ENCODE data around the gene SPTBN1.

SPTBN1 gene

DNA sequence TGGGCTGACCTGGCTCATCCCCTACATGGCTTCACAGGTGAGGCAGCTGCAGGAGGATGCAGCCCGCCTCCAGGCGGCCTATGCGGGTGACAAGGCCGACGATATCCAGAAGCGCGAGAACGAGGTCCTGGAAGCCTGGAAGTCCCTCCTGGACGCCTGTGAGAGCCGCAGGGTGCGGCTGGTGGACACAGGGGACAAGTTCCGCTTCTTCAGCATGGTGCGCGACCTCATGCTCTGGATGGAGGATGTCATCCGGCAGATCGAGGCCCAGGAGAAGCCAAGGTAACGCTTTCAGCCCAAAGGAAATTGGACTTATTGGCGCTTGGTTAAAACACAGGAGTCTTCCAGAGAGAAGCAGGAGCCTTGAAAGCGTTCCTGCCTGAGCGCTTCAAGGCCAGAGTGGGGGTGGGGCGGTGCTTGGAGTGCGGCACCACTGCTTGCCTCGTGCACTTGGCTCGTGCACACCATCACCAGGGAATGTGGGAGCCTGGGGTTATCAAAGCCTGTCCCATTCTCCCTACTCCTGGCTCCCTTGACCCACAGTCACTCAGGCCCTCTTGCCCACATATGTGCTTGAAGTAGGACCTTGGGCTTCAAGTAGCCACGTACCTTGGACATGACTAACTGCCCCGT, 197.6 kb downstream of the SPTBN1 start:
- intact Hi-C loops (cut with DNase I; ENCODE audit: low total_unique reads), result no loop called here
- H3K9me3 ChIP-seq, result no peaks in the 10 kb centered on the region
- no peak for DNase-seq
- peaks cover 78 to 99% (median 86%) of the 10 kb centered on the region in 3 donors for H3K36me3 ChIP-seq
- no peak overlapping the region for H3K4me3 ChIP-seq
- no peaks in the 10 kb centered on the region for H3K4me1 ChIP-seq
- no peak overlapping the region for H3K27ac ChIP-seq
- TF ChIP-seq, protein P1, sequence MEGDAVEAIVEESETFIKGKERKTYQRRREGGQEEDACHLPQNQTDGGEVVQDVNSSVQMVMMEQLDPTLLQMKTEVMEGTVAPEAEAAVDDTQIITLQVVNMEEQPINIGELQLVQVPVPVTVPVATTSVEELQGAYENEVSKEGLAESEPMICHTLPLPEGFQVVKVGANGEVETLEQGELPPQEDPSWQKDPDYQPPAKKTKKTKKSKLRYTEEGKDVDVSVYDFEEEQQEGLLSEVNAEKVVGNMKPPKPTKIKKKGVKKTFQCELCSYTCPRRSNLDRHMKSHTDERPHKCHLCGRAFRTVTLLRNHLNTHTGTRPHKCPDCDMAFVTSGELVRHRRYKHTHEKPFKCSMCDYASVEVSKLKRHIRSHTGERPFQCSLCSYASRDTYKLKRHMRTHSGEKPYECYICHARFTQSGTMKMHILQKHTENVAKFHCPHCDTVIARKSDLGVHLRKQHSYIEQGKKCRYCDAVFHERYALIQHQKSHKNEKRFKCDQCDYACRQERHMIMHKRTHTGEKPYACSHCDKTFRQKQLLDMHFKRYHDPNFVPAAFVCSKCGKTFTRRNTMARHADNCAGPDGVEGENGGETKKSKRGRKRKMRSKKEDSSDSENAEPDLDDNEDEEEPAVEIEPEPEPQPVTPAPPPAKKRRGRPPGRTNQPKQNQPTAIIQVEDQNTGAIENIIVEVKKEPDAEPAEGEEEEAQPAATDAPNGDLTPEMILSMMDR (IDR thresholded peaks at IDR 0.05), result no peak
- H3K27me3 ChIP-seq, result no peaks in the 10 kb centered on the region

DNA sequence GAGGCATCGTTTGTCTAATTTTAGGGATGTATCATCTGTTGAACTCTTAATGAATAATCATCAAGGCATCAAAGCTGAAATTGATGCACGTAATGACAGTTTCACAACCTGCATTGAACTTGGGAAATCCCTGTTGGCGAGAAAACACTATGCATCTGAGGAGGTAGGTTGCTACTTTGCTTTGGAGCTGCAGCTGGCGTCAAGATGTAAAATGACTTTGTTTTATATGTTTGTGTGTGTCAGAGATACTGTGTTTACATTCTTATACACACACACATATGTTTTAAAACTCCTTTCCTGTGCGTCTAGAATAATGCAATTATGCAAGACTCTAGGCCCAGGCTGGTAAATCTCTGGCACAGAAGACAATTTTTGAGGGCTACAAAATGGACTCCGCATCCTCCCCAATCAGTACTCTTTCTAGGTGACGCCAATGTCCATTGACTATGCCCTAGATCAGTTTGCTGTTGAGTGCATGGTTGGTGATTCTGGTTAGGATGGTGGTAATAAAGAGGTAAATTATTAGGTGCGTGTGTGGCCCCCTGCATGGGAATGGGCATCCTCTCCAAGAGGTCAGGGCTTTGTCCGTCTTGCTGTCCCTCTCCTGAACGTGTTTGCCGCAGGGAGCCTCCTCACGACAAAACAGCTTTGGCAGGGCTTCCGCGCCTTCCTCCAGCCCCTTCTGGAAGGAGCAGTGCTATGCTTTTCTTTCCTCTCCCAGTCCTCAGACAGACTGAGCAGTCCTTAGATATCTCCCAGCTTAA, 199.1 kb downstream of the SPTBN1 start:
- Histone ChIP-seq H3K4me3 (no peak overlapping the region), H3K9me3 (no peaks in the 10 kb centered on the region), H3K27me3 (no peaks in the 10 kb centered on the region), H3K27ac (no peak overlapping the region), H3K36me3 (peaks cover 77 to 99% (median 86%) of the 10 kb centered on the region in 3 donors), H3K4me1 (no peaks in the 10 kb centered on the region)
- TF ChIP-seq, protein P1 (IDR thresholded peaks at IDR 0.05), result no peak
- DNase-seq, result no peak
- intact Hi-C loops (cut with DNase I; ENCODE audit: low total_unique reads), result no loop called here

DNA sequence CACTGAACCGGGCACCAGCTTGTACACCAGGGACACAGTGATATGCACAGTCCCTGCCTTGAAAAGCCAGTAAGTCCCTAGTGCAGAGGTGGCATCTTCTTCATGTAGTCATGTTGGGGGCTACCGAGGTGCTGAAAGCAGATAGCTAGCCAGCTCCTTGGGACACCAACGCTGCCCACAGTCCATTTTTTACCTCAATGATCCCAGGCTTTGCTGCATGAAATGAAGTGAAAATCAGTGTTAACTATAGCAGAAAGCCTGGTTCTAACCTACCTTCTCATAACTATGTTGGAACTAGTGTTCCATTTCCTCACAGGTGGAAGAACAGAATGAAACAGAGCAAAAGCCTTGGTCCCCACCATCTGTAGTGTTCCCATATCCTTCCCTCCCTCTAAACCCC, 200.7 kb downstream of the SPTBN1 start:
- peaks cover 70 to 98% (median 85%) of the 10 kb centered on the region in 3 donors for H3K36me3 ChIP-seq
- intact Hi-C loops (cut with DNase I; ENCODE audit: low total_unique reads), result no loop called here
- no peaks in the 10 kb centered on the region for H3K9me3 ChIP-seq
- no peak for DNase-seq
- TF ChIP-seq, protein P1 (IDR thresholded peaks at IDR 0.05), result no peak
- H3K4me1 ChIP-seq, result no peaks in the 10 kb centered on the region
- H3K4me3 ChIP-seq, result no peak overlapping the region
- no peaks in the 10 kb centered on the region for H3K27me3 ChIP-seq
- H3K27ac ChIP-seq, result no peak overlapping the region

DNA sequence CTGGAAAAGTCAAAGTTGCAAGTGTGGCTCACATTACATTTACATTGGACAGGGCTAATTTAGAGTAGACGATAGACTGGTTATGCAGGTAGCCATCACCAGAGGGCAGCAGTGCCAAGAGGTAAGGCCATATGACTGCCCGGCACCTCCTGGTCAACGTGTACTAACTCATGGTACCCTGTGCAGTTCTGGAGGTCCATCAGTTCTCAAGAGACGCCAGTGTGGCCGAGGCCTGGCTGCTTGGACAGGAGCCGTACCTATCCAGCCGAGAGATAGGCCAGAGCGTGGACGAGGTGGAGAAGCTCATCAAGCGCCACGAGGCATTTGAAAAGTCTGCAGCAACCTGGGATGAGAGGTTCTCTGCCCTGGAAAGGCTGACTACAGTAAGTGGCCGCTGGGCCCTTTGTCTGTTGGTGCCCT, 201.5 kb downstream of the SPTBN1 start:
- H3K27me3 ChIP-seq, result no peaks in the 10 kb centered on the region
- peaks cover 71 to 98% (median 86%) of the 10 kb centered on the region in 3 donors for H3K36me3 ChIP-seq
- DNase-seq, result peak in 1 of 2 donors; percentile 73
- no peak overlapping the region for H3K27ac ChIP-seq
- no peaks in the 10 kb centered on the region for H3K9me3 ChIP-seq
- intact Hi-C loops (cut with DNase I; ENCODE audit: low total_unique reads), result no loop called here
- H3K4me3 ChIP-seq, result no peak overlapping the region
- H3K4me1 ChIP-seq, result no peaks in the 10 kb centered on the region
- TF ChIP-seq, protein P1 (IDR thresholded peaks at IDR 0.05), result peak; percentile 48 to 51

DNA sequence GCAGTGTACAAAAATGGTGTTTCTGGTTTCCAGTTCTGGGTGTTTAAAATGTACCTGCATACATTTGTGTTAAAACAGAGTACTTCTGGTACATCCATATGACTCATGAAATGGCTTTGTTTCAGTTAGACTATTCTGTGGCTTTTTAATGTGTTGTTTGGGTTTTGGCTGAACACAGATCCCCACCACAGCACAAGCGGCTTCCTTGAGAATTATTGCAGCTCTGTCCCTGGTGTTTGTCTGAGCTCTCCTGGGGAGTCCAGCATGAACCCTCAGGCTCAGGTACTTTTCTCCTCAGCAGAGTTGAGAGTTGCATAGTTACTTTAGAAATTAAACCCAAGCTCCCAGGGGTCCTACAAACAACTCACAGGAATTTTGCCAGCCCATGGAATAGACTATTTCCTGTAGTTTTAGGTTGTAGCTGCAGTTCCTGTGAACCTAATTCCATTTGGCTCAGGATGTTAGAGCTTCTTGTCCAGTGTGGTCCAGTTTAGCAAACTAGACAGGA, 202.5 kb downstream of the SPTBN1 start:
- intact Hi-C loops (cut with DNase I; ENCODE audit: low total_unique reads), result no loop called here
- Histone ChIP-seq H3K27ac (no peak overlapping the region), H3K27me3 (no peaks in the 10 kb centered on the region), H3K4me1 (no peaks in the 10 kb centered on the region), H3K4me3 (no peak overlapping the region), H3K36me3 (peaks cover 67 to 99% (median 90%) of the 10 kb centered on the region in 3 donors), H3K9me3 (no peaks in the 10 kb centered on the region)
- DNase-seq, result no peak
- TF ChIP-seq, protein P1 (IDR thresholded peaks at IDR 0.05), result no peak

Data from tibial artery (tissue), 4 donors.